PC-3 (cell line): ENCODE data around the gene SHLD1. TPM values are rescaled to one million over a fixed set of nuclear protein-coding genes. Genes with fewer than 3 reads are reported as not detected.
A peak's percentile ranks its signal among the peaks of the same experiment; 100 is the strongest.
"Not testable (repeated sequence)": the region's sequence is repeated elsewhere in the genome, so short reads cannot be mapped to it uniquely, and the experiment has no call there.

ENCODE experiments used
- ATAC-seq: fragments of 200-7000 bp; cut with Tn5 transposase; 2 replicates; pipeline ENCODE4 v1.9.1; 2020; ENCODE audit warnings: mild to moderate bottlenecking, moderate library complexity
- BruUV-seq: library from RNA; stranded (reverse); fragments of 400-500 nt; replicated peaks from 2 replicates; lab custom pipeline; 2021; lab: Mats Ljungman, UMichigan
- CTCF ChIA-PET: fragments of 300-600 bp; sonication (Branson Sonifier 250); formaldehyde crosslinking; loops from one replicate; lab custom pipeline; 2022; ENCODE audit warnings: antibody characterized with exemption; lab: Charles Lee
- POLR2A ChIA-PET: fragments of 300-600 bp; sonication (Branson Sonifier 250); formaldehyde crosslinking; loops from one replicate; lab custom pipeline; 2022; ENCODE audit warnings: antibody characterized with exemption; ENCODE audit not compliant: unreplicated experiment; lab: Charles Lee
- DNase-seq: peaks from one replicate; pipeline ENCODE4 v3.0.0-alpha.2; 2015
- H2AFZ ChIP-seq: fragments of 300-600 bp; sonication (generic); 2 replicates; pipeline ENCODE4 v1.6.0; 2016; ENCODE audit warnings: antibody characterized with exemption, low read length
- H3F3A ChIP-seq: fragments of 300-600 bp; sonication (generic); one replicate; pipeline ENCODE4 v1.6.0; 2017; ENCODE audit warnings: antibody characterized with exemption, low read length, control low read depth, mild to moderate bottlenecking; ENCODE audit not compliant: unreplicated experiment
- H3K27ac ChIP-seq: fragments of 300-600 bp; sonication (generic); 2 replicates; pipeline ENCODE4 v1.5.1; 2016; ENCODE audit warnings: mild to moderate bottlenecking, low read length
- H3K27me3 ChIP-seq: fragments of 300-600 bp; sonication (generic); 2 replicates; pipeline ENCODE4 v1.6.1; 2016; ENCODE audit warnings: low read length, mixed read lengths
- H3K36me3 ChIP-seq: fragments of 300-600 bp; sonication (generic); 2 replicates; pipeline ENCODE4 v1.6.1; 2016; ENCODE audit warnings: low read depth, mixed run types, low read length, mixed read lengths
- H3K4me1 ChIP-seq: fragments of 300-600 bp; sonication (generic); 2 replicates; pipeline ENCODE4 v1.5.1; 2016; ENCODE audit warnings: low read length; ENCODE audit not compliant: insufficient read depth
- H3K4me2 ChIP-seq: fragments of 300-600 bp; sonication (generic); 2 replicates; pipeline ENCODE4 v1.6.0; 2016; ENCODE audit warnings: low read length
- H3K4me3 ChIP-seq: fragments of 300-600 bp; sonication (generic); 2 replicates; pipeline ENCODE4 v1.5.1; 2016; ENCODE audit warnings: mild to moderate bottlenecking, low read length, mixed read lengths
- H3K79me2 ChIP-seq: fragments of 300-600 bp; sonication (generic); 2 replicates; pipeline ENCODE4 v1.6.1; 2017; ENCODE audit warnings: low read length, mixed read lengths
- H3K9ac ChIP-seq: fragments of 300-600 bp; sonication (generic); 2 replicates; pipeline ENCODE4 v1.6.0; 2016; ENCODE audit warnings: mild to moderate bottlenecking, low read length
- H3K9me2 ChIP-seq: fragments of 300-600 bp; sonication (generic); replicated peaks from 2 replicates; pipeline ENCODE4 v1.6.1; 2016; ENCODE audit warnings: mixed run types, low read length, mixed read lengths
- H3K9me3 ChIP-seq: fragments of 300-600 bp; sonication (generic); 2 replicates; pipeline ENCODE4 v1.6.1; 2016; ENCODE audit warnings: low read length, mixed read lengths
- H4K20me1 ChIP-seq: fragments of 300-600 bp; sonication (generic); 2 replicates; pipeline ENCODE4 v1.6.1; 2016; ENCODE audit warnings: low read length, mixed read lengths
- EZH2 ChIP-seq: fragments of 300-600 bp; sonication (generic); IDR thresholded peaks from one replicate; pipeline ENCODE4 v1.6.1; 2017; ENCODE audit warnings: antibody characterized with exemption, mild to moderate bottlenecking, low read length; ENCODE audit not compliant: unreplicated experiment
- EZH2phosphoT487 ChIP-seq: fragments of 300-600 bp; sonication (generic); IDR thresholded peaks from 2 replicates; pipeline ENCODE4 v1.6.1; 2018; ENCODE audit warnings: mild to moderate bottlenecking, antibody characterized with exemption, low read length, borderline replicate concordance
- intact Hi-C: fragments of 100-400 bp; cut with micrococcal nuclease; formaldehyde crosslinking; loops from 2 replicates; pipeline ENCODE4 v1.9.0; 2023
- total RNA-seq: library from RNA; depleted of rRNA; stranded (reverse); fragments of >200 nt; gene quantifications from 2 replicates; pipeline ENCODE4 v1.2.3, GENCODE V29; 2014
- TF ChIP-seq, protein P1 (sequence below): fragments of 300-600 bp; sonication (generic); conservative IDR thresholded peaks from 2 replicates; pipeline ENCODE4 v1.5.1; 2017; ENCODE audit warnings: antibody characterized with exemption, low read depth, mild to moderate bottlenecking, low read length

The SHLD1 gene
- total RNA-seq, 1 experiment from 2014 or later = 3.4 TPM

DNA sequence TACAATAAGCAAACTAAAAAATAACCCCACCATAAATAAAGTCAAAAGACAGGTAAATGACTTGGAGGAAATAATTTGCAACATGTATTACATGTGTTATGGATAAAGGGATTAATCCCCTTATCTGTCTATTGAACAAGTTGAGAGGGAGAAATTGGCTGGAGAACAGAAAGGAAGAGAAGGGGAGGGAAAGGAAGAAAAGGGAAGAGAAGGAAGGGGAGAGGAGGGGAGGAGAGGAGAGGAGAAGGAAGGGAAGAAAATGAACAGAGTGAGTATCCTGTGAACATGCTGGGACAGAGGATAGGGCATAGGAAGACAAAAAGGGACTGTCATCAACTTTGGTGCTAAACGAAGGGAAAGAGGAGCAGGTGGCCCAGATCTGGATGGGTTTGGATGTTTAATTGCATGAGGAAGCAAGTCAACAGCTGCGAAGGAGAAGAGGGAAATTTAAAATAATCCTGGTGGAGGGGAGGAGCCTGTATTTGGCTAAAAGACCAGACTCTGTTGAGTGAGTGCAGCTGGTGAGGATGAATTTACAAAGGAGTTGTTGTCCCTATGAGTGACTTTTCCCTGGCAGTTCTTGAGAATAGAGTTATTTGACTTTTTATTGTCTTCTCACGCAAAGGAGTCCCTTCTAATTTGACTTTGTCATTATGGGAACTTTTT lies 14.2 kb upstream of the SHLD1 start:
- peak overlapping the region; percentile 75; the same call in 1 of the 2 replicates for H3K9ac ChIP-seq
- H3K27ac ChIP-seq = peak overlapping the region; percentile 90
- H3K4me3 ChIP-seq = no peak overlapping the region
- no peaks in the 10 kb centered on the region for H3K9me2 ChIP-seq
- no peaks in the 10 kb centered on the region for H3K79me2 ChIP-seq
- TF ChIP-seq, protein P1, sequence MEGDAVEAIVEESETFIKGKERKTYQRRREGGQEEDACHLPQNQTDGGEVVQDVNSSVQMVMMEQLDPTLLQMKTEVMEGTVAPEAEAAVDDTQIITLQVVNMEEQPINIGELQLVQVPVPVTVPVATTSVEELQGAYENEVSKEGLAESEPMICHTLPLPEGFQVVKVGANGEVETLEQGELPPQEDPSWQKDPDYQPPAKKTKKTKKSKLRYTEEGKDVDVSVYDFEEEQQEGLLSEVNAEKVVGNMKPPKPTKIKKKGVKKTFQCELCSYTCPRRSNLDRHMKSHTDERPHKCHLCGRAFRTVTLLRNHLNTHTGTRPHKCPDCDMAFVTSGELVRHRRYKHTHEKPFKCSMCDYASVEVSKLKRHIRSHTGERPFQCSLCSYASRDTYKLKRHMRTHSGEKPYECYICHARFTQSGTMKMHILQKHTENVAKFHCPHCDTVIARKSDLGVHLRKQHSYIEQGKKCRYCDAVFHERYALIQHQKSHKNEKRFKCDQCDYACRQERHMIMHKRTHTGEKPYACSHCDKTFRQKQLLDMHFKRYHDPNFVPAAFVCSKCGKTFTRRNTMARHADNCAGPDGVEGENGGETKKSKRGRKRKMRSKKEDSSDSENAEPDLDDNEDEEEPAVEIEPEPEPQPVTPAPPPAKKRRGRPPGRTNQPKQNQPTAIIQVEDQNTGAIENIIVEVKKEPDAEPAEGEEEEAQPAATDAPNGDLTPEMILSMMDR = no peak
- TF ChIP-seq EZH2phosphoT487 (no peak), EZH2 (no peak)
- peaks cover 33% of the 10 kb centered on the region for H3K4me1 ChIP-seq
- H3K9me3 ChIP-seq = no peaks in the 10 kb centered on the region
- no peaks in the 10 kb centered on the region for H3K27me3 ChIP-seq
- no peaks in the 10 kb centered on the region for H3K36me3 ChIP-seq
- CTCF ChIA-PET = no interaction called here
- intact Hi-C loops = loop anchor here (5.0 kb wide), 1 partner anchor 79 kb away; no protein-coding TSS in a partner anchor
- BruUV-seq = no TSS peak
- H2AFZ ChIP-seq = no peak overlapping the region
- ATAC-seq (no peak), DNase-seq (no peak)
- H3F3A ChIP-seq = no peaks in the 10 kb centered on the region
- no peak overlapping the region for H3K4me2 ChIP-seq
- no peaks in the 10 kb centered on the region for H4K20me1 ChIP-seq
- POLR2A ChIA-PET = no interaction called here

DNA sequence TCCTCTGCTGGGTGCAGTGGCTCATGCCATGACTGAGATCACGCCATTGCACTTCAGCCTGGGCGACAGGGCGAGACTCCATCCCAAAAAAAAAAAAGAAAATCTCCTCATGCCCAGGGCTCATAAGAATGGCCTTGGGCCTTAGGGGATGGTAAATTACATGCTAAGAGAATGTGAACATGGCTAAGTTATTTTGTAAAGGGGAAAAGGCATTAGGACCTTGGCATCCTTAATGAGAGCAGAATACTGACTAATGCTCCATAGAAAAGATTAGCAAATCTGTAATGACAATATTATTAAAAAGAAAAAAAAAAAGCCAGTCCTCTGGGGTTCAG lies 12.6 kb upstream of the SHLD1 start:
- H4K20me1 ChIP-seq = no peaks in the 10 kb centered on the region
- no peaks in the 10 kb centered on the region for H3K9me3 ChIP-seq
- ChIA-PET CTCF (no interaction called here), POLR2A (interaction anchor here (0.7 kb wide), 1 partner anchor 13 kb away, joined by 4 read pairs; the partner anchor contains the start of gene SHLD1)
- BruUV-seq = no TSS peak
- no peak for DNase-seq
- H3K4me3 ChIP-seq = peak overlapping the region; percentile 22; the same call in 1 of the 2 replicates
- H3K9me2 ChIP-seq = no peaks in the 10 kb centered on the region
- ATAC-seq = no peak
- intact Hi-C loops = loop anchor here (5.0 kb wide), 1 partner anchor 80 kb away; no protein-coding TSS in a partner anchor
- H3K4me2 ChIP-seq = peak overlapping the region; percentile 70
- TF ChIP-seq, protein P1 = no peak
- TF ChIP-seq EZH2 = no peak
- TF ChIP-seq EZH2phosphoT487 = no peak
- H3K27me3 ChIP-seq = no peaks in the 10 kb centered on the region
- H3F3A ChIP-seq = no peaks in the 10 kb centered on the region
- H2AFZ ChIP-seq = peak overlapping the region; percentile 1; the same call in 1 of the 2 replicates
- H3K4me1 ChIP-seq = peaks cover 33% of the 10 kb centered on the region
- H3K36me3 ChIP-seq = no peaks in the 10 kb centered on the region
- peak overlapping the region; percentile 90 for H3K27ac ChIP-seq
- no peaks in the 10 kb centered on the region for H3K79me2 ChIP-seq
- peak overlapping the region; percentile 74 for H3K9ac ChIP-seq

DNA sequence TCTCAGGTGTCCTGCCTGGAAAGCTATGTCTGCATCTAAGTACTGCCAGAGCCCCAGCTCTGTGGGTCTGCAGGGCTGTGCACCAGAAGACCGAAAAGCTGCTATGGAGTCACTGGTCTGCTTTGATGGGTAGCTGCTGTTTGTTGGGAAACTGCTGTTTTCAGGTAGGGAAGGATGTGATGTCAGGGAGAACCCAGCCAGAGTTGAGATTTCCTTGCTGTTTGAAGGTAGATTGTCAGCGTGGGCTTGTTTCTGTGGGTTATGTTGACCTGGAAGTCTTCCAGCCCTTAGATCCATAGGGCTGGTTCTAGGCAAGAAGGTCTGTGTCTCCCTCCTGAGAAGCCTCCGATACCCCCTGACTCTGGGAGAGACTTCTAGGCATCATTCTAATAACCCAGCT lies 12.2 kb upstream of the SHLD1 start:
- no peaks in the 10 kb centered on the region for H3F3A ChIP-seq
- H3K27ac ChIP-seq = peak overlapping the region; percentile 90
- H3K36me3 ChIP-seq = no peaks in the 10 kb centered on the region
- H2AFZ ChIP-seq = peak overlapping the region; percentile 1; the same call in 1 of the 2 replicates
- CTCF ChIA-PET = no interaction called here
- H3K9ac ChIP-seq = peak overlapping the region; percentile 74
- H3K79me2 ChIP-seq = no peaks in the 10 kb centered on the region
- H3K9me3 ChIP-seq = no peaks in the 10 kb centered on the region
- H3K4me2 ChIP-seq = peak overlapping the region; percentile 70
- H3K4me1 ChIP-seq = peaks cover 33% of the 10 kb centered on the region
- intact Hi-C loops = loop anchor here (5.0 kb wide), 1 partner anchor 81 kb away; no protein-coding TSS in a partner anchor
- ATAC-seq = no peak
- no peaks in the 10 kb centered on the region for H3K27me3 ChIP-seq
- no TSS peak for BruUV-seq
- H4K20me1 ChIP-seq = no peaks in the 10 kb centered on the region
- peak overlapping the region; percentile 22; the same call in 1 of the 2 replicates for H3K4me3 ChIP-seq
- POLR2A ChIA-PET = interaction anchor here (0.7 kb wide), 1 partner anchor 12 kb away, joined by 4 read pairs; the partner anchor contains the start of gene SHLD1
- DNase-seq = no peak
- TF ChIP-seq, protein P1 = no peak
- TF ChIP-seq EZH2 (no peak), EZH2phosphoT487 (no peak)
- H3K9me2 ChIP-seq = no peaks in the 10 kb centered on the region

DNA sequence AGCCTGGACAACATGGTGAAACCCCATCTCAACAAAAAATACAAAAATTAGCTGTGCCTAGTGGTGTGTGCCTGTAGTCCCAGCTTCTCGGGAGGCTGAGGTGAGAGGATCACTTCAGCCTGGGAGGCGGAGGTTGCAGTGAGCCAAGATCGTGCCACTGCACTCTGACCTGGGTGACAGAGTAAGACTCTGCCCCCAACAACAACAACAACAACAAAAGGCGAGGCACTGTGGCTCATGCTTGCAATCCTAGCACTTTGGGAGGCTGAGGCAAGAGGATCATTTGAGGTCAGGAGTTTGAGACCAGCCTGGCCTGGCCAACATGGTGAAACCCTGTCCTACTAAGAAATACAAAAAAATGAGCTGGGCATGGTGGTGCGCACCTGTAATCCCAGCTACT lies 9.6 kb upstream of the SHLD1 start:
- H3F3A ChIP-seq, H4K20me1 ChIP-seq, CTCF ChIA-PET, H3K27ac ChIP-seq, BruUV-seq, H3K27me3 ChIP-seq, H3K4me3 ChIP-seq, H3K9me2 ChIP-seq, intact Hi-C loops, ATAC-seq, H3K9me3 ChIP-seq, H3K9ac ChIP-seq, POLR2A ChIA-PET, H3K4me2 ChIP-seq, H2AFZ ChIP-seq, H3K79me2 ChIP-seq, DNase-seq, H3K36me3 ChIP-seq: not testable (repeated sequence)
- peaks cover 21% of the 10 kb centered on the region for H3K4me1 ChIP-seq
